Trophoblast cell (in vitro differentiated cells and primary cell): ENCODE measurements around the gene TLR6.
"Not testable (repeated sequence)": the region's sequence is repeated elsewhere in the genome, so short reads cannot be mapped to it uniquely, and the experiment has no call there.

Experiments
- DNase-seq, 2 donors: peaks; one replicate each; pipeline ENCODE4 v3.0.0-alpha.2; 2016
- H2AFZ ChIP-seq: 2 replicates; pipeline ENCODE4 v1.6.1; 2013; ENCODE audit warnings: low read length, moderate library complexity, mild to moderate bottlenecking; ENCODE audit not compliant: insufficient read depth, poor library complexity
- H2AK5ac ChIP-seq: 2 replicates; pipeline ENCODE4 v1.6.1; 2013; ENCODE audit warnings: mild to moderate bottlenecking, low read length
- H2BK120ac ChIP-seq: 2 replicates; pipeline ENCODE4 v1.6.1; 2013; ENCODE audit warnings: low read length, mild to moderate bottlenecking, moderate library complexity; ENCODE audit not compliant: insufficient read depth, poor library complexity
- H2BK12ac ChIP-seq: 2 replicates; pipeline ENCODE4 v1.6.1; 2013; ENCODE audit warnings: mild to moderate bottlenecking, low read length, moderate library complexity
- H2BK5ac ChIP-seq: 2 replicates; pipeline ENCODE4 v1.6.1; 2013; ENCODE audit warnings: low read length, low read depth, moderate library complexity, mild to moderate bottlenecking; ENCODE audit not compliant: poor library complexity
- H3K14ac ChIP-seq: 2 replicates; pipeline ENCODE4 v1.6.1; 2013; ENCODE audit warnings: mild to moderate bottlenecking, low read length
- H3K18ac ChIP-seq: 2 replicates; pipeline ENCODE4 v1.6.1; 2013; ENCODE audit warnings: mild to moderate bottlenecking, low read length
- H3K23ac ChIP-seq: 2 replicates; pipeline ENCODE4 v1.6.1; 2013; ENCODE audit warnings: low read length
- H3K27ac ChIP-seq: 2 replicates; pipeline ENCODE4 v1.5.1; 2013; ENCODE audit warnings: low read depth, mild to moderate bottlenecking, inconsistent platforms, low read length, moderate library complexity
- H3K27me3 ChIP-seq: 2 replicates; pipeline ENCODE4 v1.6.1; 2013; ENCODE audit warnings: inconsistent platforms, mild to moderate bottlenecking, low read length, moderate library complexity; ENCODE audit not compliant: insufficient read depth
- H3K36me3 ChIP-seq, 2 experiments: 1 replicate in 1 of 2; 2 replicates in 1 of 2; pipeline ENCODE4 v1.6.1; 2013; ENCODE audit warnings: low read length in 2 of 2, mild to moderate bottlenecking in 2 of 2, moderate library complexity in 1 of 2; ENCODE audit not compliant: insufficient read depth in 2 of 2, control insufficient read depth in 1 of 2
- H3K4ac ChIP-seq: 2 replicates; pipeline ENCODE4 v1.6.1; 2013; ENCODE audit warnings: low read depth, mild to moderate bottlenecking, low read length, moderate library complexity
- H3K4me1 ChIP-seq, 2 experiments: 1 replicate in 1 of 2; 2 replicates in 1 of 2; pipeline ENCODE4 v1.6.1; 2013; ENCODE audit warnings: low read length in 2 of 2, mild to moderate bottlenecking in 2 of 2, moderate library complexity in 1 of 2; ENCODE audit not compliant: insufficient read depth in 2 of 2, control insufficient read depth in 1 of 2
- H3K4me2 ChIP-seq: 2 replicates; pipeline ENCODE4 v1.6.1; 2013; ENCODE audit warnings: inconsistent platforms, mild to moderate bottlenecking, low read length, moderate library complexity
- H3K4me3 ChIP-seq: 2 replicates; pipeline ENCODE4 v1.5.1; 2013; ENCODE audit warnings: mild to moderate bottlenecking, low read depth, low read length, inconsistent platforms
- H3K79me1 ChIP-seq: one replicate; pipeline ENCODE4 v1.6.1; 2013; ENCODE audit warnings: low read length
- H3K79me2 ChIP-seq: 2 replicates; pipeline ENCODE4 v1.6.1; 2013; ENCODE audit warnings: low read length, mild to moderate bottlenecking; ENCODE audit not compliant: control insufficient read depth, insufficient read depth, poor library complexity
- H3K9ac ChIP-seq: 2 replicates; pipeline ENCODE4 v1.6.1; 2013; ENCODE audit warnings: mild to moderate bottlenecking, low read length
- H3K9me3 ChIP-seq: 2 replicates; pipeline ENCODE4 v1.6.1; 2013; ENCODE audit warnings: low read depth, mild to moderate bottlenecking, control low read depth, inconsistent platforms, low read length; ENCODE audit not compliant: insufficient read depth
- H4K12ac ChIP-seq: 2 replicates; pipeline ENCODE4 v1.6.1; 2013; ENCODE audit warnings: low read depth, mild to moderate bottlenecking, low read length, moderate library complexity
- H4K8ac ChIP-seq: 2 replicates; pipeline ENCODE4 v1.6.1; 2013; ENCODE audit warnings: low read depth, mild to moderate bottlenecking, low read length, moderate library complexity
- H4K91ac ChIP-seq: one replicate; pipeline ENCODE4 v1.6.1; 2013; ENCODE audit warnings: low read depth, mild to moderate bottlenecking, low read length, moderate library complexity
- WGBS: extraction: QIAGEN DNeasy Blood & Tissue Kit; methylation state at CpG from one replicate; pipeline ENCODE4 v1.1.7; 2013; ENCODE audit warnings: missing lambda C conversion rate; ENCODE audit not compliant: insufficient read length, insufficient coverage; ENCODE audit errors: extremely low coverage; 5-methylcytosine and 5-hydroxymethylcytosine counted together

Gene TLR6

DNA sequence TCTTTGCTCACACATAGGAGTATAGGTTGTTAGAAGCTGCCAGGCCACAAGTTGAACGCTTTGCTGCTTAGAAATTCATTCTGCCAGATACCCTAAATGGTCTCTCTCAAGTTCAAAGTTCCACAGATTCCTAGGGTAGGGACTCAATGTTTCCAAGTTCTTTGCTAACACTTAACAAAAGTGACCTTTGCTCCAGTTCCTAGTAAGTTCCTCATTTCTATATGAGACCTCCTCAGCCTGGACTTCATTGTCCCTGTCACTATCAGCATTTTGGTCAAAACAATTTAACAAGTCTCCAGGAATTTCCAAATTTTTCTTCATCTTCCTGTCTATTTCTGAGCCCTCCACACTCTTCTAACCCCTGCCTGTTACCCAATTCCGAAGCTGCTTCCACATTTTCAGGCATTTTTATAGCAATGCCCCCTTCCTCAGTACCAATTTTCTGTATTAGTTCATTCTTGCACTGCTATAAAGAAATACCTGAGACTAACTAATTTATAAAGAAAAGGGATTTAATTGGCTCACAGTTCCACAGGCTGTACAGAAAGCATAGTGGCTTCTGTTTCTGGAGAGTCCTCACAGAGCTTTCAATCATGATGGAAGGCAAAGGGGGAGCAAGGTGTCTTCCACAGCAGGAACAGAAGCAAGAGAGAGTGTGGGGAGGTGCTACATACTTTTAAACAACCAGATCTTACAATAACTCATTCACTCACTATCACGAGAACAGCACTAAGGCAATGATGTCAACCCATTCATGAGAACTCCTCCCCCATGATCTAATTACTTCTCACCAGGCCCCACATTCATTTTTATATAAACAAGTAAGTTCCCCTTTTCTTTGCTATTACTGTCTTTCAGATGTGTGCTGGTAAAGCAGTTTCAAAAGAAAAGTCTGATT lies 40.5 kb downstream of the TLR6 start:
- no peak overlapping the region for H4K8ac ChIP-seq
- H3K4ac ChIP-seq = no peak overlapping the region
- H4K91ac ChIP-seq = no peak overlapping the region
- no peak overlapping the region for H4K12ac ChIP-seq
- H3K14ac ChIP-seq = no peak overlapping the region
- no peak overlapping the region for H3K4me2 ChIP-seq
- H3K79me1 ChIP-seq = no peaks in the 10 kb centered on the region
- no peak overlapping the region for H2BK120ac ChIP-seq
- H2BK5ac ChIP-seq = no peak overlapping the region
- no peak overlapping the region for H2AFZ ChIP-seq
- no peak overlapping the region for H2BK12ac ChIP-seq
- H2AK5ac ChIP-seq = no peak overlapping the region
- H3K4me3 ChIP-seq = no peak overlapping the region
- peaks cover 5 to 6% of the 10 kb centered on the region in 2 experiments for H3K4me1 ChIP-seq
- no peaks in the 10 kb centered on the region for H3K79me2 ChIP-seq
- H3K36me3 ChIP-seq = no peaks in the 10 kb centered on the region
- no CpG with 5 or more reads among the region's 3 CpGs for WGBS
- no peak overlapping the region for H3K9ac ChIP-seq
- H3K9me3 ChIP-seq = peaks cover 7% of the 10 kb centered on the region
- peaks cover 2% of the 10 kb centered on the region for H3K27me3 ChIP-seq
- H3K18ac ChIP-seq = no peak overlapping the region
- H3K23ac ChIP-seq = no peak overlapping the region
- H3K27ac ChIP-seq = no peak overlapping the region
- DNase-seq = peak in 1 of 2 donors; percentile 30

DNA sequence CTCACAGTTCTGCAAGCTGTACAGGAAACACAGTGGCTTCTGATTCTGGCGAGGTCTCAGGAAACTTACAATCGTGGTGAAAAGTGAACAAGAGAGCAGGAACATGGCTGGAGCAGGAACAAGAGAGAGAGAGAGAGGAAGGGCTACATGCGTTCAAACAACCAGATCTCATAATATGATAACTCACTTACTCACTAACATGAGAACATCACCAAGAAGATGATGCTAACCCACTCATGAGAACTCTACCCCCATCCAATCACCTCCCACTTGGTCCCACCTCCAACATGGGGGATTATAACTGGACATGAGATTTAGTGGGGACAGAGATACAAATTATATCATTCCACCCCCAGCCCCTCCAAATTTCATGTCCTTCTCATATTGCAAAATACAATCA lies 42.2 kb downstream of the TLR6 start:
- H4K91ac ChIP-seq = no peak overlapping the region
- no peak overlapping the region for H3K4me3 ChIP-seq
- no peak for DNase-seq

DNA sequence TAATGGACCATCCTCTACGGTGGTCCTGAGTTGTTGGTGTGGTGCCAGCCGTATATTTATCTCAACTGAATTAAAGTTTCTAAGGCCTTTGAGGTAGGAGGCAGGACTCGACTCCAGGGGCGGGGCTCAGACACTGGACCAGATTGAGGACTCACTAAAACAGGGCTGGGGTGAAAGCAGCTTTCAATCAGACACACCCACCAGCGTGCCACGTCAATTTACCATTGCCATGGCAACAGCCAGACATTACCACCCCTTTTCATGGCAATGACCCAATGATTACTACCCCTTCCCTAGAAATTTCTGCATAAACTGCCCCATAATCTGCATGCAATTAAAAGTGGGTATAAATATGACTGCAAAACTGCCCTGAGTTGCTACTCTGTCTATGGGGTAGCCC lies 45.3 kb downstream of the TLR6 start:
- Histone ChIP-seq H2BK120ac (no peak overlapping the region), H3K4ac (no peak overlapping the region), H3K79me1 (no peaks in the 10 kb centered on the region), H3K27ac (no peak overlapping the region), H3K4me3 (no peak overlapping the region), H3K4me1 (no peaks in the 10 kb centered on the region), H3K18ac (no peak overlapping the region), H4K12ac (no peak overlapping the region), H2AK5ac (no peak overlapping the region), H2AFZ (no peak overlapping the region), H3K4me2 (no peak overlapping the region), H2BK5ac (no peak overlapping the region), H3K9ac (no peak overlapping the region), H4K91ac (no peak overlapping the region), H3K79me2 (no peaks in the 10 kb centered on the region), H3K27me3 (peaks cover 2% of the 10 kb centered on the region), H2BK12ac (no peak overlapping the region), H4K8ac (no peak overlapping the region), H3K9me3 (peaks cover 5% of the 10 kb centered on the region), H3K23ac (no peak overlapping the region), H3K36me3 (no peaks in the 10 kb centered on the region), H3K14ac (no peak overlapping the region)
- WGBS = no CpG with 5 or more reads among the region's 6 CpGs
- DNase-seq = no peak

More for the DNA sequence above, 42.2 kb downstream of the TLR6 start:
- Histone ChIP-seq H3K4me1 (peaks cover 5 to 6% of the 10 kb centered on the region in 2 experiments), H3K36me3 (no peaks in the 10 kb centered on the region), H4K8ac (no peak overlapping the region), H2AFZ (no peak overlapping the region), H3K9ac (no peak overlapping the region), H2AK5ac (no peak overlapping the region), H3K27me3 (peaks cover 2% of the 10 kb centered on the region), H2BK5ac (no peak overlapping the region), H3K79me1 (no peaks in the 10 kb centered on the region), H3K4me2 (no peak overlapping the region), H3K79me2 (no peaks in the 10 kb centered on the region), H2BK120ac (no peak overlapping the region), H3K27ac (no peak overlapping the region), H3K23ac (no peak overlapping the region), H3K18ac (no peak overlapping the region), H3K4ac (no peak overlapping the region), H3K9me3 (peaks cover 7% of the 10 kb centered on the region), H2BK12ac (no peak overlapping the region), H4K12ac (no peak overlapping the region), H3K14ac (no peak overlapping the region)
- no CpG with 5 or more reads among the region's 3 CpGs for WGBS

DNA sequence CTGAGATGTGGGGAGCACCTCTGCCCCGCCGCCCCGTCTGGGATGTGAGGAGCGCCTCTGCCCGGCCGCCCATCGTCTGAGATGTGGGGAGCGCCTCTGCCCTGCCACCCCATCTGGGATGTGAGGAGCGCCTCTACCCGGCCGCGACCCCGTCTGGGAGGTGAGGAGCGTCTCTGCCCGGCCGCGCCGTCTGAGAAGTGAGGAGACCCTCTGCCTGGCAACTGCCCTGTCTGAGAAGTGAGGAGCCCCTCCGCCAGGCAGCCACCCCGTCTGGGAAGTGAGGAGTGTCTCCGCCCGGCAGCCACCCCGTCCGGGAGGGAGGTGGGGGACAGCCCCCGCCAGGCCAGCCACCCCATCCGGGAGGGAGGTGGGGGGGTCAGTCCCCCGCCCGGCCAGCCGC lies 49.2 kb downstream of the TLR6 start:
- no CpG with 5 or more reads among the region's 29 CpGs for WGBS
- not testable (repeated sequence) for H4K12ac ChIP-seq, H3K9ac ChIP-seq, H3K9me3 ChIP-seq, H3K27me3 ChIP-seq, DNase-seq, H4K91ac ChIP-seq, H3K4me3 ChIP-seq, H3K79me1 ChIP-seq, H3K4me1 ChIP-seq, H3K27ac ChIP-seq, H3K23ac ChIP-seq, H3K79me2 ChIP-seq, H3K14ac ChIP-seq, H2BK5ac ChIP-seq, H2BK120ac ChIP-seq, H2AFZ ChIP-seq, H2AK5ac ChIP-seq, H3K18ac ChIP-seq, H3K4me2 ChIP-seq, H3K4ac ChIP-seq, H4K8ac ChIP-seq, H3K36me3 ChIP-seq, H2BK12ac ChIP-seq
